HG03342 (cell line): ENCODE measurements around the gene SRGAP1.

Source experiments
- ATAC-seq: cut with Tn5 transposase; IDR thresholded peaks from one replicate; pipeline ENCODE4 v1.9.1; 2021; ENCODE audit warnings: mild to moderate bottlenecking, moderate library complexity; ENCODE audit not compliant: unreplicated experiment

Gene SRGAP1

GRCh38 chr12:63844391-63845341, at the start of gene SRGAP1:
TSS of gene SRGAP1 (plus strand) at chr12:63844700. CDS start at chr12:63844817, 117 bp downstream.
- ATAC-seq: no peak

GRCh38 chr12:63795032-63795687, 49.3 kb upstream of the SRGAP1 start:
- ATAC-seq: no peak

DNA sequence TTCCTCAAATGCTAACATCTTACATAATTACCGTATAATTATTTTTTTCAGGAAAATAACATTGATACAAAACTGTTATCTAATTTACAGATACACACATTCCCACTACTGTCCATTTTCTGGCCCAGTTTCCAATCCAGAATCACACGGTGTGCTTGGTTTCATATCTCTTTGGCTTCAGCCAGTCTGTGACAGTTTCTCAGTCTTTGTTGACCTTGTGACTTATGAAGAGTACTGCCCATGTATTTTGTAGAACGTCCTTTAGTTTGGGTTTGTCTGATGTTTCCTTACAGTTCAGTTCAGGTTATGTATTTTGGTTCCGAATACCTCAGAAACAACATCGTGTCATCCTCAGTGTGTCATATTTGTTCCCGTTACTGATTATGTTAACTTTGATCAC, 48.6 kb upstream of the SRGAP1 start:
- ATAC-seq: no peak

GRCh38 chr12:63802012-63802608, 42.4 kb upstream of the SRGAP1 start:
- peak; percentile 59 for ATAC-seq

GRCh38 chr12:63804746-63805145, 39.8 kb upstream of the SRGAP1 start:
- no peak for ATAC-seq

DNA sequence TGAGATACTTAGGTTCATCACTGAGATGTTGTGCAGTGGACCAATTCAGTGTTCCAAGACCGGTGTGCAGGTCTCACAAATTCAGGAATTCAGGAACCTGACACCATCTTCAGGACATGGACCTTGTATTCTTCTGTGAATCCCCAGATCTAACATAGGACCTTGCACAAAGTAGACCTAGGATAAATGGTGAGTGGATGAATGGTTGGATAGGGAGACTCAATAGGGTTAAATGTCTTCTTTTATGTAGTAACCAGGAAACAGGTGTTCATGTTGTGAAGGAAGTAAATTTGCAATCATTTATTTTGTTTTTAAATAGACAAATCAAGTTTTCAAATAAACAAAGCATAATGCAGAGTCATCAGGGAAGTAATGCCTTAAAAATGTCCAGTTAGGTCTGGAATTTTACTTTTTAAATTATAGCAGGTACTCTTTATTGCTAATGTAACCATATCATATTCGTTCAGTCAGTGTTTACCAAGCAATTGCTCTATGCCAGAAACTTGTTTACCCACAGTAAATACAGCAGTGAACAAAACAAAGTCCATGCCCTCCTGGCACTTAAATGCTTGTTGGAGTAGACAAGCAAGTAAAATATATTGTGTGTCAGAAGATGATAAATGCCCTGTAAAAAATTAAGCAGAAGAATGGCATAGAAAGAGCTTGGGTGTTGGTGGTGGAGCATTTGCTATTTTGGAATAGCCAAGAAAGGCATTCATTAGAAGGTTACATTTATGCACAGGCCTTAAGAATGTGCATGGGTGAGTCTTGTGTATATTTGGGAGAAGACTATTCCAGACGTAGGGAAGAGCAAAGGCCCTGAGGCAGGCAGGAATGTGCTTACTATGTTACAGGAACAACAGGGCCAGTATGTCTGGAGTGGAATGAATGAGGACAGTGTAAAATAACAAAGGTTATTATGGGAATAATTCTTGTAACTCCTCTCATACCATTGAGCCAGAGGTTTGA, 38.5 kb upstream of the SRGAP1 start:
- no peak for ATAC-seq

GRCh38 chr12:63808631-63809030, 35.9 kb upstream of the SRGAP1 start:
- no peak for ATAC-seq

GRCh38 chr12:63809566-63809965, 34.9 kb upstream of the SRGAP1 start:
- no peak for ATAC-seq

DNA sequence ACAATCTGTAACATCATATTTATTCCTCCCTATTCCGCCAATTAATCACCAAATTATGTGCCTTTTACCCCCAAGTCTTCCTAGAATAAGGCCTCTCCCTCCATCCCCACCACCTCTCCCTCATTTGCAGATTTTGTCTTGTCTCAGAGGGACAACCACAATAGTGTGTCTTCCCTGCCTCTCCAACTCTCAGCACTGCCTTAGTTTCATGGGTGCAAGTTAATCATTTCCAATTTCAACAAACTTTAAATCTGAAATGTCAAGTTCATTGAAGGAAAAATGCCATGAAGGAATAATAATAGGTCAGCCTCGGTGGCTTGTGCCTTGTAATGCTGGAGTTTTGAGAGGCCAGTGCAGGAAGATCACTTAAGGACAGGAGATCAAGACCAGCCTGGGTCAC, 33.2 kb upstream of the SRGAP1 start:
- ATAC-seq: no peak

GRCh38 chr12:63811755-63812154, 32.7 kb upstream of the SRGAP1 start:
- ATAC-seq: no peak

- peak; percentile 34 for ATAC-seq
Observed at GRCh38 chr12:63814146-63814772, 30.2 kb upstream of the SRGAP1 start.

DNA sequence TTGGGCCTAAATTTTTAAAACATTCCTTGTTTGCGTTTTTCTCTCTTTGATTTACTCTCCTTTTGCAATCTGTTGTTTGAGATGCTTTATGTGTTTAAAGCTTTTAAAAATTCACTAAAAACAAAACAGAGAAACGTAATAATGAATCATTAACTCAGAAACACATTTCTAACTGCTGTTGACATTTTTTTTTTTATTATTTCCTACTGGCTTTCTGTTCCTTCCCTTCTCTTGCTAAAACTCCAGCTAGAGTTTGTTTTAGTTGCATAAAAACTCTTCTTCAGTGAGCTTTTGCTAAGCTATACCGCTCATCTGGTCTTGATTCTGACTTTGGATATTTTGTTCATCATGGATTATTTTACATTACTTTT, 29.0 kb upstream of the SRGAP1 start:
- no peak for ATAC-seq

DNA sequence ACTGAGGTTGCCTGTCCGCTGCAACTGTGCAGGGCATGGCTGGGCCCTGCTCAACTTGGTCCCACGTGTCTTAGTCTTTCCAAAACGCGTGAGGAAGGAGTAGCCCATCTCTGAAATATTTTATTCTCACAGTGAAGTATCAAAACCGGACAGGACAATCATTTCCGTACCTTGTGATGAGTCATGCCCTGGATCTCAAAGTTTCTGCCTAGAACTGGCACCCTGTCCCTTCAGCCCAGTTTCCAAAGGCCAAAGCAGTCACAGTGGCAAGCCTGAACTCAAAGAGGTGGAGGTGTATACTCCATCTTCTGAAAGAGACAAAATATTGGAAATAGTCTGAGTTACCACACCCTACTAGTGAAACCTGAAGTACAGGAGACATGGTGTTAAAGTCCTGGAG, 28.5 kb upstream of the SRGAP1 start:
- ATAC-seq: no peak

DNA sequence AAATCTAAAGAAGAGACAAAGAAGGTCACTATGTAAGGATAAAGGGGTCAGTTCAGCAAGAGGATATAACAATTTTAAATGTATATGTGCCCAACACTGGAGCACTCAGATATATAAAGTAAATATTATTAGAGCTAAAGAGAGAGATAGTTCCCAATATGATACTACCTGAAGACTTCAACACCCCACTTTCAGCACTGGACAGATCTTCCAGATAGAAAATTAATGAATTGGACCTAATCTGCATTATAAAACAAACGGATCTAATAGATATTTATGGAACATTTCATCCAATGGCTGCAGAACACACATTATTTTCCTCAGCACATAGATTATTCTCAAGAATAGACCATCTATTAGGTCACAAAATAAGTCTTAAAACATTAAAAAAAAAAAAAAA, 24.1 kb upstream of the SRGAP1 start:
- no peak for ATAC-seq

DNA sequence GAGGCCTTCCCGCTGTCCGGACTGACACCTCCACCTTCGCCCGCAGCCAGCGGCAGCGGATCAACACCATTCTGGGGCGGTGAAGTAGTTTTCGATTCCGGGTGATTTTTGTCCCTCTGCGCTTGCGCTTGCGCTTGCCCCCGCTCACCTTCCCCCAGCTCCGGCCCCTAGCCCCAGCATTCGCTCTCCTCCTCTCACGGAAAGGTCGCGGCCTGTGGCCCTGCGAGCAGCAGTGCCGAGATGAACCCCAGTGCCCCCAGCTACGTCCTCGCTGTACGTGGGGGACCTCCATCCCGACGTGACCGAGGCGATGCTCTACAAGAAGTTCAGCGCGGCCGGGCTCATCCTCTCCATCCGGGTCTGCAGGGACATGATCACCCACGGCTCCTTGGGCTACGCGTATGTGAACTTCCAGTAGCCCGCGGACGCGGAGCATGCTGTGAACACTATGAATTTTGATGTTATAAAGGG, 22.7 kb upstream of the SRGAP1 start:
- no peak for ATAC-seq

- no peak for ATAC-seq
Observed at GRCh38 chr12:63822352-63822751, 22.1 kb upstream of the SRGAP1 start.

- ATAC-seq: no peak
Observed at GRCh38 chr12:63823040-63823439, 21.5 kb upstream of the SRGAP1 start.

GRCh38 chr12:63826006-63826585, 18.4 kb upstream of the SRGAP1 start:
- ATAC-seq: peak; percentile 90

DNA sequence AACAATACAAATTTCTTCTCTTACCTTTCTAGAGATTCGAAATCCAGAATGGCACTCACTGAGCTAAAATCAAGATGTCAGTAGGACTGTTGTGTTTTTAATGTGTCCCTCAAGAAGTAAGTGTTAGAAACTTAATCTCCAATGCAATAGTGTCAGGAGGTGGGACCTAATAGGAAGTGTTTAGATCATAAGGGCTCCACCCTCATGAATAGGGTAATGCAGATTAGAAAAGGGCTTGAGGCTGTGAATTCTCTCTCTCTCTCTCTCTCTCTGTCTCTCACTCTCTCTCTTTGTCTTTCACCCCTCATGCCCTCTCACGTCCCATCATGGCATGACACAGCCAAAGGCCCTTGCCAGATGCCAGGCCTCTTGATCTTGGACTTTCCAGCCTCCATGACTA, 15.6 kb upstream of the SRGAP1 start:
- ATAC-seq: no peak

DNA sequence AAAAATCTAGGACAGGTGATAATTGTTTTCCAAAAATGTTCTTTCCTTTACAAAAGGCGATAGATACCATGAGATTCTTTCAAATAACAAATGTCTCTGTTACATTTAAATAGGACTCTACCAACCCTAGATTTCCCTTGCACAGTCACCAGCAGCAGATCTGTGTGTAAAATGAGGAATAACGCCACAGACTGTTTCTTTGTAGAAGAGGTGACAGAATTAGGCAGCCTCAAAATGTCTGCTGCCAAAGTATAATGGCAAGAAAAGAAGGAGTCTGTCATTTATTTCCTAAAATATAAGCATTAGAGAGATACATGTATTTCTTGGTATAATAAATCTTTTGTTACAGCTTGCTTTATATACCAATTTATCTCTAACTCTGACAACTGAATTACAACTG, 8.5 kb upstream of the SRGAP1 start:
- no peak for ATAC-seq
